Brain microvascular endothelial cell (primary cell): Measurements from ENCODE around the gene HAPLN2.

Source experiments
- DNase-seq: peaks from one replicate; pipeline ENCODE4 v3.0.0-alpha.2; 2020
- H3K27ac ChIP-seq: fragments of 250-450 bp; sonication (Bioruptor Pico); 2 replicates; pipeline ENCODE4 v1.5.1; 2020; ENCODE audit warnings: mild to moderate bottlenecking, moderate library complexity
- H3K27me3 ChIP-seq: fragments of 250-450 bp; sonication (Bioruptor Pico); replicated peaks from 2 replicates; pipeline ENCODE4 v1.5.1; 2020; ENCODE audit warnings: mild to moderate bottlenecking
- H3K36me3 ChIP-seq: fragments of 250-450 bp; sonication (Bioruptor Pico); replicated peaks from 2 replicates; pipeline ENCODE4 v1.5.1; 2020; ENCODE audit warnings: mild to moderate bottlenecking
- H3K4me3 ChIP-seq: 2 replicates; pipeline ENCODE4 v1.5.1; 2011; ENCODE audit warnings: low read depth, mild to moderate bottlenecking, control low read depth, low read length, moderate library complexity
- in situ Hi-C: cut with HindIII; loops from 2 replicates; pipeline ENCODE4 v1.10.0; 2017; ENCODE audit warnings: low sequenced_read_pairs, low pct_ligation_motif_present
- TF ChIP-seq, protein P1 (sequence below): IDR thresholded peaks from 2 replicates; pipeline ENCODE4 v1.5.1; 2011; ENCODE audit warnings: low read depth, mild to moderate bottlenecking, moderate library complexity, low read length, control low read depth, inconsistent platforms; ENCODE audit errors: missing control alignments

HAPLN2 gene

DNA sequence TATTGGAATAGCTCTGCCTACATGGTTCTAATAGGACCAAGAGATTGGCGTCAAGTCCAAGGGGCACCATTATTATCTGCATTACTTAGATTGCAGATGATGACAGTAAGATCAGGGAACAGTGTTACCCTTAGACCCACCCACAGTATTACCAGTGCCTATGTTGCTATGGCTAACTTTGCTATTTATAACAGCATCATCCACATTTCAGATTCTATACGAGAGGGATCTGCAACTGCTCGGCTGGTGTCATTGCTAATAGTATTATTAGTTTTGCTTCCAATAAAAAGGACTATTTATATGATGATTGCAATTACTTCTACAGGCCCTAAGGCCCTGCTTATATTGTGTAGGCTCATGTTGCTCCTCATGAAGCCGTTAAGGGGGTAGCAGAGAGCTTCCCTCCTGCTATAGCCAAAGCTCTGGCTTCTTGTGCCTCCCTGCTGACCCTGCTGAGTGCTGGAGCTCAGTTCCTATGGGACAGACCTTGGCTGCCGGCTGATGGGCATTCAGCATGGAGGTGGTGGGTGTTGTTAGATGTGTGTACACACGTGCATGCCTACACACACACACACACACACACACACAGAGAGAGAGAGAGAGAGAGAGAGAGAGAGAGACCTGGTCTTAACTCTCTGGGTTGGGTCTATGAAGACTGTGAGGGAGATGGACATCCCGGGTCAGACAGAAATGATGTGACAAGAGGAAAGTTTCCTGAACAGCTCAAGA is 24.0 kb downstream of the HAPLN2 start:
- H3K27ac ChIP-seq: no peak overlapping the region
- in situ Hi-C loops: no loop called here
- no peak overlapping the region for H3K4me3 ChIP-seq
- TF ChIP-seq, protein P1, sequence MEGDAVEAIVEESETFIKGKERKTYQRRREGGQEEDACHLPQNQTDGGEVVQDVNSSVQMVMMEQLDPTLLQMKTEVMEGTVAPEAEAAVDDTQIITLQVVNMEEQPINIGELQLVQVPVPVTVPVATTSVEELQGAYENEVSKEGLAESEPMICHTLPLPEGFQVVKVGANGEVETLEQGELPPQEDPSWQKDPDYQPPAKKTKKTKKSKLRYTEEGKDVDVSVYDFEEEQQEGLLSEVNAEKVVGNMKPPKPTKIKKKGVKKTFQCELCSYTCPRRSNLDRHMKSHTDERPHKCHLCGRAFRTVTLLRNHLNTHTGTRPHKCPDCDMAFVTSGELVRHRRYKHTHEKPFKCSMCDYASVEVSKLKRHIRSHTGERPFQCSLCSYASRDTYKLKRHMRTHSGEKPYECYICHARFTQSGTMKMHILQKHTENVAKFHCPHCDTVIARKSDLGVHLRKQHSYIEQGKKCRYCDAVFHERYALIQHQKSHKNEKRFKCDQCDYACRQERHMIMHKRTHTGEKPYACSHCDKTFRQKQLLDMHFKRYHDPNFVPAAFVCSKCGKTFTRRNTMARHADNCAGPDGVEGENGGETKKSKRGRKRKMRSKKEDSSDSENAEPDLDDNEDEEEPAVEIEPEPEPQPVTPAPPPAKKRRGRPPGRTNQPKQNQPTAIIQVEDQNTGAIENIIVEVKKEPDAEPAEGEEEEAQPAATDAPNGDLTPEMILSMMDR: no peak
- H3K36me3 ChIP-seq: no peaks in the 10 kb centered on the region
- DNase-seq: no peak
- H3K27me3 ChIP-seq: peaks cover 93% of the 10 kb centered on the region

DNA sequence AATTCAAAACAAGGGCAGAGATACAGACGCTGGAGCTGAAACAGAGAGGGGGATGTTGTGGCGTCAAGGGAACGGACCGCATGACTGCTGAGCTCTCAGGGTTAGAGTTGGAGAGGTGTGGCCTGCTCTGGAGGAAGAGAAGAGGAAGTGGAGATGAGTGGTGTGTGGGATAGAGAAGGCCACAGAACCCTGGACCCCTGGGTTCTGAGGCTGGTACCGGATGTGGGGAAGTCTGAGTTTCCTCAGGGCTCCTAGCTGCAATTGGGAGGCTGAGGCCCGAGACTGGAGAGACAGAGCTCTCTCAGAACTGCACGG is 24.5 kb downstream of the HAPLN2 start:
- Histone ChIP-seq H3K27me3 (peaks cover 92% of the 10 kb centered on the region), H3K27ac (no peak overlapping the region), H3K36me3 (no peaks in the 10 kb centered on the region), H3K4me3 (no peak overlapping the region)
- TF ChIP-seq, protein P1: no peak
- DNase-seq: no peak
- in situ Hi-C loops: no loop called here

DNA sequence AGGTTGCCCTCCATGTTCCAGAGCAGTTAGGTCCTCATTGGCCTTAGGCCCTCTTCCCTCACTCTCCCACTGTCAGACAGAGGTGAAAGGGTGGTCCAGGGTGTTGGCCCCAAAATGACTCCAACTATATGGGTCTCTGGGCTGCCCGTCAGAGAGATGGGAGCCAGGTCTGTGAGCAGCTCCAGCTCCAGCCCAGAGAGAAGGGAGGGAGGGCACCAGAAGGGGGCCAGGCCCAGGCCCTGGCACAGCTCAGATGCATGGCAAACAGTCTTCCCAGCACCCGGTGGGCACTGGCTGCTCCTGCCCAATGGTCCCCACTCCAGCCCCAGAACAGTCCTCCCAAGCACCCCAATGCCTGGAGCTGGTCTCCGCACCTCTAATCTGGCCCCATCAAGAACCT is 24.9 kb downstream of the HAPLN2 start:
- TF ChIP-seq, protein P1: no peak
- H3K4me3 ChIP-seq: no peak overlapping the region

DNA sequence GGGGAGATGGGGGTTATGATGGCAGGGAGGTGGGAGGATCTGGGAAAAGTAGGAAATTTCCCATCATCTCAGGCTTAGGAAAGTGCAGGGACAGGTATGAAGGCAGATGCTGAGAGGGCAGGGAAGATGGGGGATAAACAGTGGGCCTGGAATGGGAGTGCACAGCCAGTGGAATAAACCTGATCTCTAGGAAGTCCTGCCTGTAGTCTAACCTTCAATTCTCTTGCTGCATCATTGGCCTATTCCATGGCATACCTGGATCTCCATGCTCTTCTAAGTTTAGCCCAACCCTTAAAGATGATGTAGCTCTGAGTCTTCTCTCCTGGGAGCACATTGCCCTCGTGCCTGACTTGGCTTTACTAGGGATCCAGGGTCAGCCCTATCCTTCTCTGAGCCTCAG is 25.4 kb downstream of the HAPLN2 start:
- TF ChIP-seq, protein P1: no peak
- H3K27me3 ChIP-seq: peaks cover 86% of the 10 kb centered on the region
- H3K4me3 ChIP-seq: no peak overlapping the region
- in situ Hi-C loops: no loop called here
- no peaks in the 10 kb centered on the region for H3K36me3 ChIP-seq
- H3K27ac ChIP-seq: no peak overlapping the region
- DNase-seq: no peak

More for the DNA sequence above, 24.9 kb downstream of the HAPLN2 start:
- Histone ChIP-seq H3K27me3 (peaks cover 89% of the 10 kb centered on the region), H3K36me3 (no peaks in the 10 kb centered on the region), H3K27ac (no peak overlapping the region)
- DNase-seq: no peak
- in situ Hi-C loops: no loop called here

DNA sequence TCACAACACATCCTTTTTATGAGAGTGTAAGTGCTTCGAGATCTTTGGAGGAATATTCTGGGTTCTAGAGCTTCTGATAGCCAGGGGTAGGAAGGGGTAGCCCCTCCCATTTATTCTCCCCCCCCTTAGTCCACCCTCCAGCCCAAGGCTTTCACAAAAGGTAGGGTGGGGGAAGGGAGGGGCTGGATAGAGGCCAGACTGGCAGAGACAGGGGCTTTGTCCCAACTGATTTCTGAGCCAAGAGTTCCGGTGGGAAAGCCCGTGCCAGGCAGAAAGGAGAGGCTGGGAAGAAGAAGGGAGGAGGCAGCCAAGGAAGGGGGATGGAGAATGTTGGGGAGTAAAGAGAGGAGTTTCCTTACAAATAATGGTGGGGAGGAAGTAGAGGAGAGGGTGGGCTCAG is 25.8 kb downstream of the HAPLN2 start:
- Histone ChIP-seq H3K4me3 (no peak overlapping the region), H3K27me3 (peaks cover 82% of the 10 kb centered on the region), H3K27ac (no peak overlapping the region), H3K36me3 (no peaks in the 10 kb centered on the region)
- in situ Hi-C loops: no loop called here
- no peak for DNase-seq
- TF ChIP-seq, protein P1: no peak

DNA sequence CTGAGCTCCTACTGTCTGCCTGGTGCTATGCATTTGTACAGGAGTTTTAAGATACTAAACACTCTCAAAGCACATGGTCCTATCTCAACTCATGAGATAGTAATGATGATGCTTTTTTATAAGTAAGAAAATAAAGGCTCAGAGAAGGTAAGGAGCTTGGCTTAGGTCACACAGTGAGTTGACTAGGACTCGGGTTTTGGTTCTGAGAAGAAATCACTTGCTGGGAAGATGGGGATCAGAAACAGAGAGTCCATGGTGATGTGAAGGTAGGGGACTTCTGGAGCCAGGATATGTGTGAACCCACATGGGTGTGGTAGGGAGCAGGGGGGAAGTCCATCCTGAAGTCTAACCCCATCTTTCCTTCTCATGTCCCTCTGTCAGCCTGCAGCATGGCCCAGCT is 26.5 kb downstream of the HAPLN2 start:
- in situ Hi-C loops: no loop called here
- H3K27me3 ChIP-seq: peaks cover 80% of the 10 kb centered on the region
- no peak for DNase-seq
- TF ChIP-seq, protein P1: no peak
- H3K4me3 ChIP-seq: no peak overlapping the region
- H3K27ac ChIP-seq: no peak overlapping the region
- H3K36me3 ChIP-seq: no peaks in the 10 kb centered on the region
